HG02763 (cell line): ENCODE measurements around the gene SDK2.
A peak's percentile ranks its signal among the peaks of the same experiment; 100 is the strongest.
"Not testable (repeated sequence)": the region's sequence is repeated elsewhere in the genome, so short reads cannot be mapped to it uniquely, and the experiment has no call there.

Experiments
- ATAC-seq: cut with Tn5 transposase; IDR thresholded peaks from one replicate; pipeline ENCODE4 v1.9.1; 2021; ENCODE audit warnings: mild to moderate bottlenecking, moderate library complexity; ENCODE audit not compliant: unreplicated experiment

SDK2 gene

DNA sequence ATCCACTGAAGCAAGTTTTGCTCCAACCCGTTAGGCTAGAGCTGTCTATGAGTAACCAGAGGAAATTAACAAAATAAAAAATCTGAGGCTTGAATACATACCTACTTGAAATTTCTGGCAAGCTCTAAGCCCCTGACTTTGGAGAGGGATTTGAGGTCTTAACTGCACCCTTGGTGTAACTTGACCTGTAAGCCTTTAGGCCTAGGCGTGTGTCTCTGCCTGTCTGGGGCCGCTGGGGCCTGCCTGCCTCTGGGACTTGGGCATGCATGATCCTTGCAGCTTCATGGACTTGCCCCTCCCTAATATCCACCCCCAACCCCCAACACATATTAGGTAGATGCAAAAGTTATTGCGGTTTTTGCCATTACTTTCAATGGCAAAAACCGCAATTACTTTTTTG is 328.8 kb downstream of the SDK2 start:
- no peak for ATAC-seq

DNA sequence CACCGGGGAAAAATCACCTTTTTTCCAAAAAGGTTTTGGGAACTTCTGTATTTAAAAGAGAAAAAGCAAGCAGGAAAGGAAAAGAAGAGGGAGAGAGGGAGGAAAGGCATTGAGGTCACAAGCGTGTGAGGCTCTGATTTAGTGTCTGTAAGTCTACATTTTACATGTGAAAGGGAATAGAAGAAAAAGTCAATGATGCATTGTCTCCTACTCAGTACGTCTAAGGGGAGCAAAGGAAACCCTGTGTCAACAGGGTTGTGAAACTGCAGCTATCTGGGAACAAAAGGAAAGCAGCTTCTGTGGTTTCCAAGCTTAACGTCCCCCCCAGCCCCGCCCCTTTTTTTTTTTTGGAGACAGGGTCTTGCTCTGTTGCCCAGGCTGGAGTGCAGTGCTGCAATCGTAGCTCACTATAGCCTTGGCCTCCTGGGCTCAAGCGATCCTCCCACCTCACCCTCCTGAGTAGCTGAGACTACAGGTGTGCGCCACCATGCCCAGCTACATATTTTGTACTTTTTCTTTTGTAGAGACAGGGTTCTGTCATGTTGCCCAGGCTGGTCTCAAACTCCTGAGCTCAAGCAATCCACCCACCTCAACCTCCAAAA is 330.6 kb downstream of the SDK2 start:
- no peak for ATAC-seq

DNA sequence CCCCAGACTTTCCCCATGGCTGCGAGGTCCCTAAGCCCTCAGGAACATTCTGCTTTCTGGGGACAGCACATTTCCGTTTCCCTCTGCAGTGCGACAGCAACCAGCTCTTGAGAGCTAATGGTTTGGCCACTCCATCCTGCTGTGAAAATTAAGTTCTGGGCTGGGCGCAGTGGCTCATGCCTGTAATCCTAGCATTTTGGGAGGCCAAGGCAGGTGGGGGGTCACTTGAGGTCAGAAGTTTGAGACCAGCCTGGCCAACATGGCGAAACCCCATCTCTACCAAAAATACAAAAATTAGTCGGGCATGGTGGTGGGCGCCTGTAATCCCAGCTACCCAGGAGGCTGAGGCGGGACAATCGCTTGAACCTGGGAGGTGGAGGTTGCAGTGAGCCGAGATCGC is 331.4 kb downstream of the SDK2 start:
- not testable (repeated sequence) for ATAC-seq

DNA sequence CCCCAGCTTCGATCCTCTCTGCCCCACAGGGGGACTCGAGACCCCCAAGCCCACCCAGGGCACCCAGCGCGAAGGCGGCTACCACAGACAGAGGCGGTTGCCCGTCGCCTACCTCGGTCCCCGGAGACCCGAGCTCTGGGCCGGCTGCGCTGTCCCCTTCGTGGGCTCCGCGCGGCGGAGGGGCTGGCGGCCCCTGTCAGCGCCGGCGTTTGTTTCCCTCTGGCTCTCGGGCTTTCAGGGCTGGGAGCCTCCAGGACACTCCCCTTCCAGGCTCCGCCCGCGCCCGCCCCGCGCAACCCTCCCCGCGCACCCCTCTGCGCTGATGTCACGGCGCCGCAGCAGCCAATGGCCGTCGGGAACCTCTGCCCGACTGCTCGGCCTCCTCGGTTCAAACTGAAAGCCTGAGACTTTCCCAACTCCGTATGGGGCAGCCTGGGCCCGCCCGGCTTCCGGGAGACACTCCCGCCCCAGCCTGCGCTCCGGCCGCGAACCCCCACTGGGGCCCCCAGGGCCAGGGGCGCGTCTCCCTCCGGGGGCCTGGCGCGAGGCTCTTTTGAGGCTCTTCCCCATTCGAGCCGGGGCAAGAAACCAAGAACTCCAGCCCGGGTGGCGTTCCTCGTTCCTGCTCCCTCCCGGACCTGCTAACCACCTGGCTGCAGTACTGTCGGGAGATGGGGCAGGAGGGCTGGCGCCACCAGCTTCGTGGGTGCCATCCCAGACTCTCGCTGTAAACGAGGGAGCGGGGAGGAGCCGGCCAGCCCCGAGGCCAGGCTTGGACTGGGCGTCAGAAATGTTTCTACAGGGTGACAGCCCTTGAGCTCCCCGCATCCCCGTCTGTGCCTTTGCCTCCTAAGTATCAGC is 332.2 kb downstream of the SDK2 start, which contains the start of gene CDC42EP4:
TSS of gene CDC42EP4 (minus strand) at position 221 of the 861 bp plus-strand sequence. CDS start 25,501 bp downstream, outside the sequence.
- ATAC-seq = peak; percentile 84

DNA sequence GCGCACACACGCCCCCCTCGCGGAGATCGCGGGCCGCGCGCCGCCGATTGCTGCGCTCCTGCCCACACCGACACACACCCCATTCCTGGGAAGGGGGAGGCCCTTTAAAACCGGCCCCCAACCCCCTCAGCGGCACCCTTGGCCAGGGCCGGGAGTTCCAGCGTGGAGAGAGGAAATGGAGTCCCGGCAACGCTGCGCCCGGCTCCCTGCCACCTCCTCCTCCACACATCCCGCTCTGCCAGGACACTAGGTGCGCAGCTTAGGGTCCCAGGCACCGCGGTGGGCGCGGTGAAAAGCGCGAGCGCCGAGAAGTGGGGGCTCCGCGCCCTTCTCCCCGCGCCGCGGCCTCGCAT is 332.8 kb downstream of the SDK2 start:
- peak; percentile 10 for ATAC-seq

DNA sequence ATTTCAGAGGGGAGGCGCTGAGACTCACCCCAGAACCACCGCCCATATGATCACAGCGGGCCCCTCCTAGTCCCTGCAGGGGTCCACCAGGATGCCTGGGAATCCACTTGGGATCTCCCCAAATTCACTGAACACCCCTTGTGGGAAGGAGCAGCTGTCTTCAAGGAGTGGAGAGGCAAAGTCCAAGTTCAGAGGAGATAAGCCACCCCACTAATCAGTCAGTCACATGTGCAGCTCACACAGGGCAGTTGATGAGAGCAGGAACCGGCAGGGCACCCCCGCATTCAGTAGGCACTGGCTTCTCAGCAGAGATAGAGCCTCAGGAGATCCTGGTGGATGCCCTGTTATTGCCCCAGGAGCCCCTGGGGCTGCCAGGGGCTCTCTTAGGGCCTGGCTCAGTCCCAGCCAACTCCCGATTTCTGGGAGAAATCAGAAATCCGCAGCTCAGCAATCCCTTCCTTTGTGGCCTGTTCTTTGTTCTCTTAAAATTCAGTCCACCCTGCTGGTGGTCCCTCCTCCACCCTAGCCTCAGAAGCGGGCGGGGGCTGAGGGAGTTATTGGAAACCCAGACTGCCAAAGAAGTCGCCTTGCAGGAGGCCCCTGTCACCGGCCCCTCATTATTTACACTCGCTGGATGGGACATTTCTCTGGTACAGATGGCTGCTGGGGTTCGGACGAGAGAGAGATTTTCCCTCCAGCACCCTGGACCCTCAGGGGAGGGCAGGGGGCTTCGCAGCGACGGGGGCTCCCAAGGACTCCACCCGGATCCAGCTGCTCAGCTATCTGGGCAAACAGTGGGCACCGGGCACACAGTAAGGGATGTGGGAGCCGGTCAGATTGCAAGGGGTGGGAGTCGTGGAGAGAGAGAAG is 334.3 kb downstream of the SDK2 start:
- no peak for ATAC-seq

DNA sequence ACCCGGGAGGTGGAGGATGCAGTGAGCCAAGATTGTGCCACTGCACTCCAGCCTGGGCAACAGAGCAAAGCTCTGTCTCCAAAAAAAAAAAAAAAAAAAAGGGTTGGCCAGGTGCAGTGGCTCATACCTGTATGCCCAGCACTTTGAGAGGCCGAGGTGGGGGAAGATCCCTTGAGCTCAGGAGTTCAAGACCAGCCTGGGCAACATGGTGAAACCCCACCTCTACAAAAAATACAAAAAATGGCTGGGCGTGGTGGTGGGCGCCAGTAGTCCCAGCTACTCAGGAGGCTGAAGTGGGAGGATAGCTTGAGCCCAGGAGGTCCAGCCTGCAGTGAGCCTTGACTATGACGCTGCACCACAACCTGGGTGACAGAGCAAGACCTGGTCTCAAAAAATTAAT is 335.3 kb downstream of the SDK2 start:
- ATAC-seq = not testable (repeated sequence)

DNA sequence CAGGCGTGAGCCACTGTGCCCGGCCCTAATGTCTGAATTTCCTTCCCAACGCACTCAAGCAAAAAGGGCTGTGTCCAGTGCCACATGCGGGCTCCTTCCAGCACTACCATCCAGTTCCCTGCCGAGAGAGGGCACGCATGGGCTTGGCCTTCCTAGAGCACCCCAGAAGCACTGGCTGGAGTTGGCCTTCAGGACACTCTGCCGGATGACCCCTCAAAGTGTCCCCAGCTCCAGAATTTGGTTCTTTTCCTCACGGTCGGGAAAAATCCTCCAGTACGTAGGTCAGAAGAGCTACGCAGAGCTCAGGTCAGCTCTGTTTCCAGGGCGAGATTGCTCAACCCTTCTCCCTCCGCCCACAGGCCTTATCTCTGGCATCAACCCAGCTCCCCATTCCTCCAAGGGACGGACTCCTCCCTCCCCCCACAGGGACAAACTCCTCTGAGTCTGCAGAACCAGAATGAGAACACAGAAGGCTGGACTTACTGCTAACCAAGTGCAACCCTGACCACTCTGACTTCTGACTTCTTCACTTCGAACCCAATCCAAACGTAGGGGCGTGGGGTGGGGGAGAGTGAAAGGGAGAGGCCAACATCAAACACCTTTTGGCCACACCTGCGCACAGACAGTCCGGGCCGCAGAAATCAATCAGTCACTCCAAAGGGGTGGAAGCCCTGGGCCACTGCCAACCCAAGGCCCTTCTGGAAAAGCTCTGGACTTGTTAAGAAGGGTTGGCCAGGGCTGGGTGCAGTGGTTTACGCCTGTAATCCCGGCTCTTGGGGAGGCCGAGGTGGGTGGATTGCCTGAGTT is 336.0 kb downstream of the SDK2 start:
- ATAC-seq = no peak

DNA sequence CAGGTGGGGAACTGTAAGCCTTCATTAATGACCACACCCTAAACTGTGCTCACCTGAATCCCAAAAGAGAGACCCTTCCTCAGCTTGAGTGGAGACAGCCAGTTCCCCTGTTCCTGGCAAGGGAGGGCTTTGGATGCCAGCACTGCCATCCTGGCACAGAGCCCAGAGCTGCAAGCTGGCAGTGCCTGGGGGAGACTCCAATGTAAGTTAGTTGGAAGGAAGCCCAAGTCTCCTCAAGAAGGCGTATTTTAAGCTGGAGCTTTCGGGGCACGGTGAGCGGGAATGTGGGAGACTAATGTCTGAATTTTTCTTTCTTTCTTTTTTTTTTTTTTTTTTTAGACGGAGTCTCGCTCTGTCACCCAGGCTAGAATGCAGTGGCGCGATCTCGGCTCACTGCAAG is 337.1 kb downstream of the SDK2 start:
- no peak for ATAC-seq

DNA sequence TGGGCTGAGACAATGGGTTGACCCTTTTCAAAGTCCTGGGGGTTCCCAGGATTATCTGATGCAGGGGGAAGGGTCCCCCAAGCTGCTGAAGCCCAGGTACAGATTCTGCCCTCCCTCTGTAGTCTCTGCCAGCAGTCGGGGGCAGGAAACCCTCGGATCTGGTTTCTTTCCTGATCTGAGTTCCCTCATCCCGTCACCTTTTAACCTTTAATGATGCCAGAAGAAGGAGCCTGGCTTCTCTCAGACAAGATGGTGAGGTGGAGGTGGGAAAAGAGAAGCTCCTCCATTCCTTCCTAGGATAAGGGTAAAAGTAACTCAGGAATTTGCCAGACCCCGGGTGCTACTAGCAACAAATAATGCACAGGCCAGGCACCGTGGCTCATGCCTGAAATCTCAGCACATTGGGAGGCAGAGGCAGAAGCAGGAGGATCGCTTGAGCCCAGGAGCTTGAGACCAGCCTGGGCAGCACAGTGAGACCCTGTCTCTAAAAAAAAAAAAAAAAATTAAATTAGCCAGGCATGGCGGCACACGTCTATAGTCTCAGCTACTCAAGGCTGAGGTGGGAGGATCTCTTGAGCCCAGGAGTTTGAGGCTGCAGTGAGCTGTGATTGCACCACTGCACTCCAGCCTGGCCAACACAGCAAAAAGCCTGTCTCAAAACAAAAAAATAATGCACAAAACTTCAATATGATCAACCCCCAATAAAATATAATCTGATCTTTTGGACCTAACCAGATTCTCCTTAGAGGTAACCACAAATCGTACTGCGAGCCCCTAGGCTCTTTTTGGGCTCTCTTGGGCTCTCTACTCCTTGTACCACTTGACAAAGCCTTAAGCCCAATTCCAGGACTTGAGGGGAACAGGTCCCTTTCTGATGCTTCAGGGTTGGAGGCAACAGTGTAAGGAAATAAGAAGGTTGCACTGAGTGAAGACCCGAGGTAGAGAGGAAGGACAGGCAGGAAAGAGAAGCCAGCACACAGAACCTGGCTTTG is 338.1 kb downstream of the SDK2 start:
- no peak for ATAC-seq

DNA sequence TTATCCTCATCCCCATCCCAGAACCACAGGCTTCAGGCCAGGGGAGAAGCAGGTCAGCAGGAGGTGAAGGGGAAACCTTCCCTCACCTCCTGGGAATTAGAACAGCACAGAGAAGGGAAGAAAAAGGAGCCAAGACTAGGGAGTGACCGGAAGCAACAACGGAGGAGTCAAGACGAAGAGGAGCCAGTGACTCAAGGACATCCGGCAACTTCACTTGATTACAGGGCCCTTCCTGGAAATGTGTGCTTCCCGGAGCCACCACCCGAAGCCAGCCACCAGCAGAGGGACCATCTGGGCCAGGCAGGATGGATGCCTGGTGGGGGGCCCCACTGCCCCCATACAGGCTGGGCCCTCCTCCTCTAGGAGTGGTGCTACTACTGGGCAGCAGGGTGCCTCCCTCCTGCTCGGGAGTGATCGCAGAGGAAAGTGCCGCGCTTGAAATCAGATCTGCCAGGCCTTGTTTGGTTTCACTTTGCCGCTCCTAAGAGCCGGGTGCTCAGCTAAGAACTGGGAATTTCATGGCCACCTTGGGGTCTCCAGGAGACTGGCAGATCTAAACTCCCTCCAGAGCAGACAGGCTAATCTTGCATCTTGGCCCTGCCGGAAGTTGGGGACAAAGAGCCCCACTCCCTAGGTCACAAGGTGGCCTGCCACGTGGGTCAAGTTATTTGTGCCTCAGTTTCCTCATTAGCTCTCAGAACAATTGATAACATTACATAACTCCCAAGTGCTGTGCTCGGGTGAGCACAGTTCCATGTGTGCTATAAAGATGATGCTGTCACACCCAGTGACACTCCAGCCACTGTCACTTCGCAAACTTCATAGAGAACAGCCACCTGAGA is 339.1 kb downstream of the SDK2 start:
- ATAC-seq = no peak

DNA sequence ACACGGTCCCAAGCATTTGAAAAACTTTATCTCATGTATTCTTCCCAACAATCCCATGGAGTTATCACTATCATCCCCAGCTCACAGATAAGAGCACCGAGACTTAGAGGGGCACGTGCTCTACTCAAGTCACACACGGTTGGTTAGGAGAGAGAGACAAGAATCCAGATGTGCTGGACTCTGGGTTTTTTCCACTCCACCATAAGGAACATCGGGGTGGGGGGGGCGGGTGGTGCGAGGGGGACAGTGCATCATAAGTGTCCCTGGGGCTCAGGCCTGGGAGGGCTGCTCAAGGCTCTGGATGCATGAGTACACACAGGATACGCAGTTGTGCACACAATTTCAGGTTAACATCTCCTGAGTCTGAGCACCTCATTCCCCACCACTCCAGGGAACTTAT is 339.8 kb downstream of the SDK2 start:
- ATAC-seq = no peak

DNA sequence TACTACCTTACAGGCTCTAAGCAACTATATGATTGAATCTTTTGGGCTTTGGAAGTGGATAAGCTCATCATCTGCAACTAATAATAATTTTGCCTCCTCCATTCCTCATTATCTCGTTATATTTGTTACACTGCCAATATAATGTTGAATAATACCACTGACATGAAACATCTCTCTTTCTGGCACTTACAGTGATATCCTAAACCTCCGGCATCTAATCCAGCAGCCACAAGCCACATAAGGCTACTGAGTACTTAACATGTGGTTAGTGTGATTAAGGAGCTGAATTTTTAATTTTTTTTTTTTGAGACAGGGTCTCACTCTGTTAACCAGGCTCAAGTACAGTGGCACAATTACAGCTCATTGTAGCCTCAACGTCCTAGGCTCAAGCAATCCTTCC is 342.1 kb downstream of the SDK2 start:
- no peak for ATAC-seq

DNA sequence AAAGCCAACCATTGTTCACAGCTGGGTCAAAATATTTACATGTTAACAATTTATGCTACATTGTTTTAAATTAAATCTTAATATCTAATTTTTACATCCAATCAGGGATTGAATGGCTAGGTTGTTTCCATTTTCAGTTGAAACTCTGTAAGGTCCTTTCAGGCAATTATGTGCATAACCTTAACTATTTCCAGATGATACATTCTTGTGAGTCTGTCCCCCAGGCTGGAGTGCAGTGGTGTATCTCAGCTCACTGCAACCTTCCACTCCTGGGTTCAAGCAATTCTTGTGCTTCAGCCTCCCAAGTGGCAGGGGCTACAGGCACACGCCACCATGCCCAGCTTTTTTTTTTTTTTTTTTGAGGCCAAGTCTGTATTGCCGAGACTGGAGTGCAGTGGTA is 342.9 kb downstream of the SDK2 start:
- ATAC-seq = no peak

DNA sequence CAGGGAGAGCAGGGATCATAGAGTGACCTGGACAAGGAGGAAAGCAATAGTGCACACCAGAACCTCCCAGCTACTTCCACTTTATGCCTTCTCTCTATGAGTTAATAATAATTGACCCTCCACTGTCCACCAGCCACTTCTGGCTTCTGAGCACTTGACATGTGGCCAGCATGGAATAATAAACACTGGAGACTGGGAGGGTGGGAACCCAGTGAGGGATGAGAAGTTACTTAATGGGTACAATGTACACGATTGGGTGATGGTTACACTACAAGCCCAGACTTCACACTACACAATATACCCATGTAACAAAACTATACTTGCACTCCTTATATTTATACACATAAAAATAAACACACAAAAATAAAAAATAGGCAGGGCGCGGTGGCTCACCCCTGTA is 343.9 kb downstream of the SDK2 start:
- ATAC-seq = no peak

DNA sequence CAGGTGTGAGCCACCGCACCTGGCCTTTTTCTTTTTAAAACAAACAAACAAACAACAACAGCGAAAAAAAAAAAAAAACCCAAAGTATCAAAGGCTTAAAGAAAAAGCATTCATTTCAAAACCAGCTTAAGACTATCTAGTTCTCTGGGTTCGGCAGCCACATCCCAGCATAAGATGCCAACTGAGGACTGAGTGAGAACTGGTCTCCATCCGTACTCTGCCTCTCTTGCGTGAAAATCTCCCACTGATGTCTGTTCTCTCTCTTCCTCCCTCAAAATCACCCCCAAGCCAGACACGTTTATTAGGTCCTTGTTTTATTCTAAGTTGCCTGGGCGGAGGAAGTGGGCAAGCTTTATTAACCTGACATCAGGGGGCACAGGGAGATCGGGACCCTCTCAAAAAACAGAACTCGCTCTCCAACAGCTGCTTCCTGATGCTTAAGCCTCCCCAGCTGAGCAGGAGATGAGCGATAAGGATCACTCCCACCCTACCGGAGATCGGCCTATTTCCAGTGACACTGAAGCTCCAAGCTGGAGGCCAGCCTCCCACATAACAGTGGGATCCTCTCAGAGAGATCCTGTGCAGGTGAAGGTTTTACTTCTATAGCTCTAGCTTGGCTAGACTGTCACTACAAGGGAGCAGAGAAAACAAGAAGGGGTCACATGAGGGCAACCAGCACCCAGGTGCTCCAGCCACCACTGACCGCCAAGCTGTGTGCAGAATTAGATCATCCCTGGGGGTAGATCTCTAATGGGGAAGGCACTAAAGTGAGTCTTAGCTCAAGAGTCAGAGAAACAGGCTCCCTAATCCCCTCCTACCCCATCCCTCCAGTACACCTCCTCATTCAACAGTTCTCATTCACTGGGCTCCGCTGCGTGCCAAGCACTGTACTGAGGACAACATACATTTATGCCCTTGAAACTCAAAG is 346.0 kb downstream of the SDK2 start:
- peak; percentile 70 for ATAC-seq

DNA sequence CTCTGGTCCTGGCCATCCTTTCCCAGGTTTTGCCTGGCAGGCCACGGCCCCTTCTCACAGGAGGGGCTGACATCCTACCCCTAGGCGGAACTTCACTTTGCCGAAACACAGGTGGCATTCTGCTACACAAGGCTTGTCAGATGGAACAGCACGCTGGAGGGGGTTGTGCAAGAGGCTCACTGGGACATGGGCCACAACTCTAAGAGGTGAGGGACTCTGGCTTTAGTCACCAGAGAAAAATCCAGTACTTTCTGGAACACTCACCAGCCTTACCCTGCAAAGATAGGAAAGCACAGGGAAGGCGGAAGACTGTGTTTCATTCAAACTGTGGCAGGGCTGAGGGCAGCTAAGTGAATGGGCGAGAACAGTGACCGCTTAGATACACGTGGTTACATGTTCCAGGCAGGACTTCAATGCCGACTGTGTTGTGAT is 350.7 kb downstream of the SDK2 start:
- no peak for ATAC-seq

DNA sequence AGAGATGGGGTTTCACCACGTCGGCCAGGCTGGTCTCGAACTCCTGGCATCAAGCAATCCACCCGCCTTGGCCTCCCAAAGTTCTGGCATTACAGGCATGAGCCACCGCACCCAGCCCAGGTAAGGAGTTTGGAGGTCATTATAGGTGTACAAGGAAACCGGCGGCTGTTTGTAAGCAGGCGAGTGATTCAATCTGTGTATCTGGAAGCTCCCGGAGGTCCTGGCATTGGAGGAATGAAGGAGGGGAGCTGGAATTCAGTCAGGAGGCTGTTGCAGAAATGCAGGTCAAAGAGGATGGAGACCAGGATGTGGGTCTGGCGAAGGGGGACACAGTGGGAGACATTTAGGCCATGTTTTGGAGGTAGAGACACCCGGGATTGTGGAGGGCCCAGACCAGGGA is 351.2 kb downstream of the SDK2 start:
- ATAC-seq = no peak
